HuH-7 (cell line): Measurements from ENCODE around the gene MCC.

Experiments
- DNase-seq: peaks from one replicate; pipeline ENCODE4 v3.0.0; 2011; ENCODE audit warnings: low spot score

MCC gene

DNA sequence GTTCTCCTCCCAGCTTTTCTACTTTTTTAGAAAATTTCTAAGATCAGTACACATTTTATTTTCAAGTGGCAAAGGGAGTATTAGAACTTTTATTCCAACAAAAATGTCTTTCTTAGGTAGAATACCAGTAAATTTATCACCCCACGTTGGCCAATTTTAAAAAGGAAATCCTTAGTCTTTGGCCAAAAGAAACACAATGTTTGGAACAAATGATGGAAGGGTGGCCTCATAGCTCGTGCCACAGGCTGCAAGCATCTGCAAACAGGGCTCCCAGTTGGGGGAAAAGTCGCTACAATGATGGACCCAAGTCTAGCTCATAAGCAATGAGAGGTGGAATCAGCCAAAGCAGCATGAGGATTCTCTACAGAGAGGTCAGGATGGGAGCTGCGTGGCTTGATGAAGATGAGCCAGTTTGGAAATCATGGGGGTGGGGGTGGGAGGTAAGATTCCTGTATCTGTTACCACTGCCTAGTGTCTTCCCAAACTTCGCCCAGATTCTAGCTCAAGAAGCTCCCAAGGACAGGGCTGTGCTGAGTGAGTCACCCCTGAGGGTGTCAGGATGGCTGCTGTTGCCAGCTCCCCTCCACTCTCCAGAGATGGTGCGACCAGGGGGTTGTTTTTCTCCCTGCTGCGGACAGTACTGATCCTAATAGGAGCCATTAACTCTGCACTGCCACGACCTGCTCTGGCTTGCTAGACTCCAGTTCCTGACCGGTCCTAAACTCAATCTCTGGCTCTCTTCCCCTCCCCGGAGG, 436.0 kb downstream of the MCC start:
- no peak for DNase-seq

DNA sequence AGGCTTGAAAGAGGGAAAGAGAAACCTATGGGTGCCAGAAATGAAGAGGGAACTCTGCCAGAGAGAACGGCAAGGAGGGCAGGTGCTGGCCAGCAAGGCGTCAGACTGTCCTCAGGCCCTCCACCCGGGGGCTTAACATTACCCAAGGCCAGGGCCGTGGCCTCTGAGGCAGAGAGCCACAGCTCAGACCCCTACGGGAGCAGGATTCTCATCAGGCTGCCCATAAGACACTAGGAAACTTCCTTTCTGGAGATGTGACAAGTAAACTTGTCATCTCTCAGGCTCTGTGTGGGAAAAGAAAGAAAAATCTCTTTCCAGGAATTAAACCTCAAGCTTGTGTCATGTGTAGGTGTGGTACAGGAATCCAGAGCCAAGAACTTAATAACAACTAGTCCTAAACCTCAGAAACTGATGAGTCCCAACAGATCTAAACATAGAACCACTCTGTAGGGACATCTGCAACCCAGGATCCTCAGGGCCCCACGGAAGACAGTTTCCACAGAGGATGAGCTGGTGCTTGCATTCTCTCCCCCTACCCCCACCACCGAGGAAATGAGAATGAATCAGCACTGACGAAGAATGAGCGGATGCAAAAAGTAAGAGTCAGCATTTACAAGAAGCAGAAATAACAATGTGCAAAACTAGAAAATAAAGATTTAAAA, 437.4 kb downstream of the MCC start:
- DNase-seq, result no peak

DNA sequence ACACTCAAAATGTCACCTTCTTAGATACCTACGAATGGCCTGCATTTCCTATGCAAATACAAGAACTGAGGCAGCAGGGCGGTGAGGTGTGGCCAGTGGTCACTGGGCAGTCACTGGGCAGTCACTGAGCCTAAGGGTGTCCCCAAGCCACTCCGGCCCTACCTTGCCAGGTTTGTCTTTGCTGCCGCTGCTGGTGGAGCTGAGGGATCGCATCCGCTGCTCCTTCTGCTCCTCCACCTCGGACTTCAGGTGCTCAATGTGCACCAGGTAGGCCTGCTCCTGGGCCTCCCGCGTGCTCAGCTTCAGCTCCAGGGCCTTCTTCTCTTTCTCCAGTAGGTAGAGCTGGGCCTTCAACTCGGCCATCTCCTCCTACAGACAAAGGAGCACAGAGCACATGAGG, 439.3 kb downstream of the MCC start:
- no peak for DNase-seq

DNA sequence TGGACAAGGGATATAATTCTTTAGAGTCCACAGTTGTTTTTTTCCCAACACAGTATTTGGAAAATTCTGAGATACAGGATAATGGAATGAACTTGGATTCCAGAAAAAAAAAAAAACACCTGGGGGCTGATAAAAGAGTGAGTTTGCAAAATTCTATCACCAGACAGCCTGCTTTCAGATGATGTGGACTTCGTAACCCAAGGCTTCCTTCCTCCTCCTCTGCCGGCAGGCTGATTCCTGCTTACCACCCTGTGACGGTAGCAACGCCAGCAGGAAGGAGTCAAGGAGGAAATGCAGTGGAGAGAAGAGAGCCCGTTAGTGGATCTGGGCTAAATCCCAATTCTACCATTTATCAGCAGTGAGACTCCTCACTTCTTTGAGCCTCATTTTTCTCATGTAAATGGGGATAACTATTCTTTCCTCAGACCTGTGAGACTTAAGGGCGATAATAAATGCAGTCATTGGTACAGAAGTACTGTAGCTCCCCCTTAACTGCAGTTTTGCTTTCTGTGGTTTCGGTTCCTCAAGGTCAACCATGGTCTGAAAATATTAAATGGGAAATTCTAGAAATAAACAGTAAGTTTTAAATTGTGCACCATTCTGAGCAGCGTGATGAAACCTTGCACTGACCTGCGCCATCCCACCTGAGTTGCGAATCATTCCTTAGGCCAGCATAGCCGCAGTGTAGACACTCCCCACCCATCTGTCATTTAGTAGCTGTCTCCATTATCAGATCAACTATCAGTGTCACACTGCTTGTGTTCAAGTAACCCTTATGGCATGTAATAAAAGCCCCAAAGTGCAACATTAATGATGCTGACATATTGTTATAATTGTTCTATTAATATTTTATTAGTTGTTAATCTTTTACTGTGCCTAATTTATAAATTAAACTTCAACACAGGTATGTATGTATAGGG, 440.3 kb downstream of the MCC start:
- no peak for DNase-seq

DNA sequence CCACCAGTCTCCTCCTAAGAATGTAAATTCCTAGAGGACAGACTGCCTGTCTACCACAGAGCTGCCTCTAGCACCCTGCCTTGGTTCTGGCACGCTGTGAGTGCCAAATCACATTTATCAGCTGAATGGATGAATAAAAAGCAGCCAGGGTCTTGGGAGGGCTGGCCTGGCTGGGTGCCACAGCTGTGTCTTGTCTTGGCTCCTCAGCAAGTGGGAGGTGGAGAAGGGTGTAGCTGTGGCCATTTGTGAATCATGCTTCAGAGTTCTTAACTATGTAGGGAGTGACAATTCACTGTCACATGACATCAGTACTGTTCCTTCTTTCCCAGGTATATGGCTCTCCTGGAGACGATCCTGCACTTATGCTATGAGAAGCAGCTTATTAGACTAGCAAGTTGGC, 441.0 kb downstream of the MCC start:
- no peak for DNase-seq

DNA sequence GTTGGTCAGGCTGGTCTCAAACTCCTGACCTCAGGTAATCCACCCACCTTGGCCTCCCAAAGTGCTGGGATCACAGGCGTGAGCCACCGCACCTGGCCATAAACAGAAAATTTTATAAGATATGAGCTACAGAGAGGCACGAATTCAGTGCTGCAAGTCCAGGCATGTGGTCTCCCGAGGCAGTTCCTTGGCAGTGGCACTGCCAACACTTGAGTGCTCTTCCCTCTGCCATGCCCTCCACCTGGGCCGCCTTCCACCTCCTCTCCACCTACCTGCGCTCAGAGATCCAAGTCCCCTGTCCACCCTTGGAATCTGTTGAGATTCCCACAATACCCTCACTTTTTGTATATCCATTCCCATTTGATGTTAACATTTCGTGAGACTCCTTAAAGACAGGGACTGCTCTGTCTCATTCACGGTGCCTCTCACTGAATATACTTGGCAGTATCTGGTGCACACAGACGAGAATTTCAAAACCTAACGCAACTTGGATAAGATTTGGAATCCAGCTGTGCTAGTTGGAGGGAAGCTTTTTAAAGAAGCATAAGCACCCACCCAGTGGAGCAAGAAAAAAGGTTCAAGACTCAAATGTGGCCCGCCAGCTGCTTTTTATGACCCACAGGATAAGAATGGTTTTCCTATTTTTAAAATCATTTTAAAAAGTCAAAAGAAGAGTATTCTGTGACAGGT, 443.3 kb downstream of the MCC start:
- DNase-seq, result no peak

DNA sequence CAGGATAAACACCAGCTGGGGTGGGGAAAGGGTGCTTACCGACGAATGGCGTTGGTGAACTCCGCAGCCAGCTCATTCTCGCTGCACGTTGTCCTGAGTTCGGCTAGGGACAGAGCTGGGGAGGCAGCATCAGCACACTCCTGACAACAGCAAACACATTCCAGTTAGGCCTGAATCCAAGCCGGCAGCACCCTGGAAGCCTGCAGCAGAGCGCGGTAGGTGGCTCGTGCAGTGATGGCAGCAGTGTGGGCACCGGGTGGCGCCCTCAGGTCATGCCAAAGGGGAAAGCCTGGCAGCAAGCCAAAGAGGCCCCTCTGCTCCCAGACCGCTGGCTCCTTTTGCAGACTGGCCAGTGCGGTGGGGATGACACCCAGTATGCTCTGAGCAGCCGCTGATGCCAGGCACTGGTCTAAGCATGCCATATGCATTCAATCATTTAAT, 444.7 kb downstream of the MCC start:
- no peak for DNase-seq

DNA sequence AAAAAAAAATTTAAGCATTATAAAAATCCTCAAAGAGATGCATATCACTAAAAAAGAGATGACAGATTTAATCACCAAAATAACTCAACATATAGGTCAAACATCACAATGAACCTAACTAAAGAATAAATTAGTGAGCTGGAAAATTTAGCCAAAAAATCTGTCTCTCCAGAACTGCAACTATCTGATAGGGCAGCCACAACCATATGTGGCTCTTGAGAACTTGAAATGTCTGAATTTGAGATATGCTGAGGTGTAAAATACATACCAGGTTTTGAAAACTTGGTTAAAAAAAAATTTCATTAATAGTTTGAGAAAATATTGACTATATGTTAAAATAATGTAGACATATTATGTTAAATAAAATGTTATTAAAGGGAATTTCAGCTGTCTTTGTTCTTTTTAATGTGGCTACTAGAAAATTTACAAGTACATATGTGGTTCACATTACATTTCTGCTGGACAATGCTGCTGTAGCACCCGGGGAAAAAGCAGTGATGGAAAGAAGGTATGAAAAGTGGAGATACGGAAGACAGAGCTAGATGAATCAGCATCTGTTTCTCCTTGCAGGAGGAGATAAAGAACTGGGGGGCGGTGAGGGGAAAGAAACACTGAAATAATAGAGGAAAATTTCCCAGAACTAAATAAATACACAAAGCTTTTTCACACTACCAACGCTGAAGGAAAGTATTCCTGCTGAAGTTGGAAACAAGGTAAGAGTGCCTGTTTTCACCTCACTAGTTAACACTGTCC, 445.6 kb downstream of the MCC start:
- no peak for DNase-seq

DNA sequence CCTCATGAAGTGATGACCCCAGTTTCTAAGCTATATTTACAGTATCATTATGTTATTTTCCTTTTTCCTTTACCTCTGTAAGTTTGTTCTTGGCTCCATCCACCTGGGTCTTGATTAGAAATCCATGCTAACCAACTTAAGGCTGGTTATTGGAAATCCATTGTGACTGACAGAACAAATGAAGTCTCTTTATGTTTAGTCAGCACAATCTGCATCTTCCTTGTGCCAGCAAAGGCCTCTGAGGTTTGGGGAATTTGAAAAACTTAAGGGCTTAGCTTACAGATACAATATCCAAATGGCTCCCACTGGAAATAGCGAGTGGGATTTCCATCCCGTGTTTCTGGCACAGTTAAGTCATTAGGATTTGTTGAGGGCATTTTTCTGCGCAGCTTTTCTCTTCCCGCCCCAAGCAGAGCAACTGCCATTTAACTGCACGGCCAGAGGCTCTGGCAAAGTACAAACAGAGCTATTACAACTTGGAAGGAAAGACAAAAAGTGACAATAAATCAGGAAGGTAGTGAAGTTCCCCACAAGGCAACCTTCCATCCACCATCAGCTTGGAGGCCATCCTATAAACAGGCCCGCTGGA, 447.5 kb downstream of the MCC start:
- DNase-seq, result no peak

DNA sequence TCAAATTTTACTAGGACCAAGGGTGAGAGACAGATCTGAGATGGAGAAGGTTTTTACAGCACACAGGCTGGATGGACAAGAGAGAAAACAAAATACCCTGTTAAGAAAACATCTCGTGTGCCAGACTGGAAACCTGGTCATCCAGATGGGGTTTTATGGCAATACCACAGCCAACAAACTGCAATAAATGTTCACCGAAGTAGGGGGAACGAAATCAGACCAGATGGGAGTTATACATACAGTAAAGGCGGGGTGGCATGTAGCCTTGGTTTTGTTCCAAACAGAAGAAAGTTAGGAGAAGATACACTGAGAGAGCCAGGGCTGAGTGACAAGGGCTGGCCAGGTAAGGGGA, 448.3 kb downstream of the MCC start:
- no peak for DNase-seq

DNA sequence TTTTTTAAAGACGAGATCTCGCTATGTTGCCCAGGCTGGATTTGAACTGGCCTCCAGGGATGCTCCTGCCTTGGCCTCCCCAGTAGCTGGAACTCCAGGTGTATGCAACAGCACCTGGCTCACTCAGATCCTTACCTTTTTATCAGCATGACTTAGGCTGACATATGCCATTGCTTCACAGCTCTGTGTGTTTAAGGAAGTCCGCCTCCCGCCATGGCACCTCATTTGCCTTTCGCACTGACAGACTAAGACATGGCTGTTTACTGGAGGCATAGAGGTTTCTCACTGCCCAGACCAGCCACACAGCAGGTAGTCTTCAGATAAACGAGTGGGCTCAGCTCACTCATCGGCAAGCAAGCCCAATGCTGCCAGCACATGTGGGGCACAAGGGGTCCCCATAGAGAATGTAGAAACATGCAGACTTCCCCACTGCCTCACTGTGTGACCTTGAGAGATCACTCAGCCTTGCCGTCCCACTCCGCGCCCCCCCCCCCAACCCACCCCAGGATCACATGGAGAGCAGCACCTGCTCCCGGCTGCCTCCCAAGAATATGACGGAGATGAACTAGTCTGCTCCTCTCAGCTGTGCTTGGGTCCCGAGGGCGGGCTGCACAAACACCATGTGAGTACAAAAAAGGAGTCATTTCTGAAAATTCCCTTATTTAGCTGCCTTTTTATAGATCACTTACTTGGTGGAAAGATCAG, 448.9 kb downstream of the MCC start:
- no peak for DNase-seq

DNA sequence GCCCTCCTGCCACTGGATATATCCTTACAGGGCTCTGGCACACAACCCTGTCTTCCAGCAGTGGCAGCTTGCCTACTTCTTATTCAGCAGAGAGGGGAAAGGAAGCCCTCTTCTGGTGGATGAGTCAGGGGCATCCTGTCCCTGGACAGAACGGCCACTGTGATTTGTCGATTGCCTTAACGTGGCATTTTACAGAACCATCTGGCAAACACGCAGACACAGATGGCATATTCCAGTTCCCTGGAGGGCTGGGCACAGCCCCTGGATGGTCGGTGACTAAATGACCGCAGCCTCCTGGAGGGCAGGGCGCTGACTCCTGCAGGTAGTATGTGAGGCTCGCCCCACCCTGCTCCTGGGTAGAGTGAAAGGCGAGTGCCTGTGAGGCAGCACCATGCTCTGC, 449.5 kb downstream of the MCC start:
- no peak for DNase-seq

DNA sequence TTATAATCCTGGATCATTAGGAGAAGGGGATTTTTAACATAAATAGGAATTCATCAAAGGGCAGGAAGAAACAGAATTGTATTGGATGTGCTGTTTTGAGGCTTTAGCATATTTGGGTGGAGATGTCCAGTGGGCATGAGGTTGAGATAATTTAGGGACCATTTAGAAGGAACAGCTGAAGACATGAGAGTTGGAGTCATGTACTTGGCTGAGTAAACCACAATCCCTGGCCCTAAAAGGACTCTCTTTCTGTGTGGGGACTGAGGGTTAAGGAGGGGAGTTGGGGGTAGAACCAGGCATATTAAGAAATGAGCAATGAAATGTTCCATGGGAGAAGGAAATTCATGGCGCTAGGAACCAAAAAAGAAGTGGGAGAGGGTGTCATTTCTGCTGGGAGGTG, 450.1 kb downstream of the MCC start:
- DNase-seq, result no peak

DNA sequence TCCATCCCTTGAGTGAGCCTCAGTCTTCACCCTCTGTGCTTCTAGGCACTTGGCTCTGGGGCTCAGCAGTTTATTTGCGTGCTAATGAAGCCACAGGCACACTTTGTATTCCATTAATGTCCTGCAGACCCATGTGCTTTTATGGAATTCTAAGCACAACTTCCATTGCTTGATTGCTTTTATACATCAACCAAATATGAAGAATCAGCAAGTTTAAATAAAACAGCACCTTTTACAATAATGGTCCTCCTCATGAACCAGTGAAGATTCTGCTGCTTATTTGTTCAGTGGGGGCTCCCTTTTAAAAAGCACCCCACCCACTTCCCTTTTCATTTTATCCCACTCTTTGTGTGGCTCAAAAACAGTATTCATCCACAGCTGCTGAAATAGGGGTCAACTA, 451.4 kb downstream of the MCC start:
- DNase-seq, result no peak

DNA sequence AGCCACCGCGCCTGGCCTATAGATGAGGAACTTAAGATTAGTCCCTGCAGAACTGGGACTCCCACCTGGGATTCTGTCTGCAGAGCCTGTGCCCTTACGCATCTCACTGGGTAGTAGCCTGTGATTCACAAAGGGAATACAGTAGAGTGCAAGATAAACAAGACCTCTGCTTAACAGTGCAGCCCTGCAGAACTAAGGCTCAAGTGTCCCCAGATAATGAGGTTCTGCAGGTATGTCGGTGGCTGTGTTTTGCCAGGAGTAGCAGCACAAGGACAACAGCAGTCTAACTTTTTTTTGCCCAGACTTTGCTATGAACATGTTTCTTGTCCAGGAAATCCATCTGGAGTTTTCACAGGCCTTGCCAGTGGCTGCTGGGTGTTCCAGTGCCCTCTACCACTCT, 451.9 kb downstream of the MCC start:
- no peak for DNase-seq

DNA sequence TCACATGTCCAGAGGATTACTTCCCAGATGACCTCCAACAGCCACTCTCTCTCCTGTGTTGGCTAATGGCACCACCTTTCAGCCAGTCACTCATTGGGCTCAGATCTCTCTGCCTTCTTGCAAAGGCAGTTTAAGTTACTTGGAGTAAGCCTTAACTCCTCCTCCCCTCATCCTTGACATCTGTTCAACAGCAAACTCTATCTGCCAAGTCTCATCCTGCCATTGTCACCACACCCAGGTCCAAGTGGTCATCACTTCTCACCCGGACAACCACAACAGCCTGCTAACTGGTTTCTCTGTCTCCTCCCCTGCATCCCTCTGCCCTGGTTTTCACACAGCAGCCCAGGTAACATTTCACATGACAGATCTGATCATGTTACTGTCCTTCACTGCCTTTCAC, 453.2 kb downstream of the MCC start:
- DNase-seq, result no peak

DNA sequence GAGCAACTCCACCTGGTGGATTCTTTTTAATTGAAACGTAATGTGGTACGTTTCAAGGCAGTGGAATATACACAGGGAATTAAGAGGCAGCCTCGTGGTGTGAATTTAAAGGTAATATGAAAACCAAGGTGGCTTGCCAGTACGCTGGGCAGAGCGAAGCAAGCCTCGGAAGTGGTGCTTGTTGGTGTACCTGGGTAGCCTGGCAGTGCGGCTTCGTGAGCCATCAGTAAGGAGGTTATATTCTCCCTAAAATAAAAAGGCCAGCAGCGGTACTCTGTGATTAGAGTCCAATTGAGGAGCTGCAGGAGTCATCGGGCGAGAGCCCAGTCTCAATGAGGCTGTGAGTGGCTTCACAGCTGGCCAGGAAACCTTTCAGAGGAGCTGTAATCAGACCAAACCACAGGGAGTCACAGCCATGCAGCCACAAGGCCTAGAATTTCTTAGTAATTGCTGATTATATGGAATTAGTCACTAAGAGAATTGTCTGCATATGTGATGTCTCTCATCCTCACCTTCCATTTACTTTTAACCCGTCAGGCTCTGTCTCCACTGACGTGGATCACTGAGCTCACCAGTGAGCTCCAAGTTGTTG, 454.0 kb downstream of the MCC start:
- DNase-seq, result no peak

DNA sequence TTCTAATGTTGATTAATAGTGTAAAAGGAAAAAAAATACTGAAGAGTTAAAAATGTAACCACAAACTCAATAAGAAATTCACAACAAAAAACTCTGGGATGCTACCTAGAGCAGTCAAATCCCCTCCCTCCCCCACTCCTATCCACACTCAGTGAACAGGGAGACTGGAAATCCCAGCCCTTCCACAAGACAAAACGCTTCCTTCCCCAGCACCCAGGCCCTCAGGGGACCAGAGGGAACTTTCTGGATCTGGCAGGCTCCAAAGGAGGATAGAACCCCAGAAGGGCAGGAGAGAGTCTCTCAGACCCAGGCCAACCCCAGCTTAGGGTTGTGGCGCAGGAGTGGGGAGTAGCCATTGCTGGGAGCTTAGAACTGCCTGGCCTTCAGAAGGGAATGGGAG, 456.7 kb downstream of the MCC start:
- DNase-seq, result no peak

DNA sequence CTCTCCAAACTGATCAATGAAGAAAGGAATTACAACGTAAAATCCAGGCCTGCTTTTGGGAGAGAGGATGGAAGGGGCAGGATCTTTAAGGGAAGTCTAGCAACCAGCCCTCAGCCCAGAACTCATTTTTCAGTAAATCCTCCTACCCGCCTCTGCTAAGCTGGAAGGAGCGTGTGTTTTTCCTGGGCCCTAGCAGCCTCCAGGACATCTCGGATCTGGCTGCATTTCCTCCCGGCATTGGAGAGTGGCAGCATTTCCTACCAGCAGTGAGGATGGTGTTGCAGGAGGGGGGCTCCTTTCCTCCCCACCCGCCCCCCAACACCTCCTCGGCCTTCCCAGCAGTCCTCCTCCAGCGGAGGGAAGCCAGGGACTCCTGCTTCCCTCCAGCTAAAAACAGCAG, 457.1 kb downstream of the MCC start:
- no peak for DNase-seq

DNA sequence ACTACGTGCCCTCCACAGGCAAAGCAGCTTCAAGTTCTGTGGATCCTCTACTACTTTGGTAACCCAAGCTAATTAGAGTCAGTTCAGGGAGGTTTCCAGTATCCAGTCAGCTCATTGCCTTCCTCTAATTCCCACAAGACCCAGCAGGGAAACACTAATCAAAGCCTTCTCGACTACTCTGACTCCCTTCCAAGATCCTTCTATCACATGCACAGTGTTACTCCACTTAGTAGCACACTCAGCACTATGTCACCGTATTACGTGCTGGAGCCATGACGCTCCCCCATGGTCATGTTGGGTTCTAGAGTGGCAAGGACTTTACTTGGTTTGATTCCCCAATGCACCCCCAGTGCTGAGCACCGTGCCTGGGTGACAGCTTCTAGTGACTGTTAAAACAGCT, 458.6 kb downstream of the MCC start:
- no peak for DNase-seq
